Brain microvascular endothelial cell (primary cell): Measurements from ENCODE around the gene KRT8.

Source experiments
- DNase-seq: peaks from one replicate; pipeline ENCODE4 v3.0.0-alpha.2; 2020
- H3K27ac ChIP-seq: fragments of 250-450 bp; sonication (Bioruptor Pico); 2 replicates; pipeline ENCODE4 v1.5.1; 2020; ENCODE audit warnings: mild to moderate bottlenecking, moderate library complexity
- H3K27me3 ChIP-seq: fragments of 250-450 bp; sonication (Bioruptor Pico); replicated peaks from 2 replicates; pipeline ENCODE4 v1.5.1; 2020; ENCODE audit warnings: mild to moderate bottlenecking
- H3K36me3 ChIP-seq: fragments of 250-450 bp; sonication (Bioruptor Pico); replicated peaks from 2 replicates; pipeline ENCODE4 v1.5.1; 2020; ENCODE audit warnings: mild to moderate bottlenecking
- H3K4me3 ChIP-seq: 2 replicates; pipeline ENCODE4 v1.5.1; 2011; ENCODE audit warnings: low read depth, mild to moderate bottlenecking, control low read depth, low read length, moderate library complexity
- CTCF ChIP-seq: IDR thresholded peaks from 2 replicates; pipeline ENCODE4 v1.5.1; 2011; ENCODE audit warnings: low read depth, mild to moderate bottlenecking, moderate library complexity, low read length, control low read depth, inconsistent platforms; ENCODE audit errors: missing control alignments
- in situ Hi-C: cut with HindIII; loops from 2 replicates; pipeline ENCODE4 v1.10.0; 2017; ENCODE audit warnings: low sequenced_read_pairs, low pct_ligation_motif_present

The KRT8 gene

GRCh38 chr12:52877242-52877641 is 27.6 kb downstream of the KRT8 start:
- Histone ChIP-seq H3K36me3 (no peaks in the 10 kb centered on the region), H3K4me3 (no peak overlapping the region), H3K27me3 (no peaks in the 10 kb centered on the region), H3K27ac (no peak overlapping the region)
- no peak for DNase-seq
- no peak for TF ChIP-seq CTCF
- in situ Hi-C loops: no loop called here

DNA sequence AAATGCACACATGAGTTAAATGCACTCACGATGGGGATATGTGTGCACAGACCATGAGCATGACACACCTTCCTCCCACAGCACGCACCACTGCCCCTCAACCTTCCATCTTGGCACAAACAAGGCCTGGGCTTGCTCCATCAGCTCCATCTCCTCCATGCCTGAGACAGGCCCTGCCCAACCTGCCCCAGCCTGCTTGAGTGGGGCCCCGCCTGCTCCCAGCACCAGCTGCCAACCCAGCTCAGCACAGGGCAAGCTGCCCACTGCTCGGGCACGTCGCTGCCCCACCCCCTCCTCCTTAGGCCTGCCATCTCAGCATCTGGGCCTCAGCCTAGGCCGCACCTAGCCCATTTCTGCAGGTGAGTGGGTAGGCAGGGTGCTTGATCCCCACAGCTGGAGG is 28.5 kb downstream of the KRT8 start:
- Histone ChIP-seq H3K36me3 (no peaks in the 10 kb centered on the region), H3K27ac (no peak overlapping the region), H3K27me3 (no peaks in the 10 kb centered on the region), H3K4me3 (no peak overlapping the region)
- in situ Hi-C loops: no loop called here
- TF ChIP-seq CTCF: no peak
- DNase-seq: no peak

GRCh38 chr12:52874573-52875435 is 30.1 kb downstream of the KRT8 start:
- no peak for DNase-seq
- Histone ChIP-seq H3K27ac (peak overlapping the region; percentile 96), H3K36me3 (no peaks in the 10 kb centered on the region), H3K4me3 (peak overlapping the region; percentile 16), H3K27me3 (no peaks in the 10 kb centered on the region)
- TF ChIP-seq CTCF: no peak
- in situ Hi-C loops: loop anchor here (25.0 kb wide), 2 partner anchors 238 to 488 kb away; partner anchors contain the start of gene KRT84

DNA sequence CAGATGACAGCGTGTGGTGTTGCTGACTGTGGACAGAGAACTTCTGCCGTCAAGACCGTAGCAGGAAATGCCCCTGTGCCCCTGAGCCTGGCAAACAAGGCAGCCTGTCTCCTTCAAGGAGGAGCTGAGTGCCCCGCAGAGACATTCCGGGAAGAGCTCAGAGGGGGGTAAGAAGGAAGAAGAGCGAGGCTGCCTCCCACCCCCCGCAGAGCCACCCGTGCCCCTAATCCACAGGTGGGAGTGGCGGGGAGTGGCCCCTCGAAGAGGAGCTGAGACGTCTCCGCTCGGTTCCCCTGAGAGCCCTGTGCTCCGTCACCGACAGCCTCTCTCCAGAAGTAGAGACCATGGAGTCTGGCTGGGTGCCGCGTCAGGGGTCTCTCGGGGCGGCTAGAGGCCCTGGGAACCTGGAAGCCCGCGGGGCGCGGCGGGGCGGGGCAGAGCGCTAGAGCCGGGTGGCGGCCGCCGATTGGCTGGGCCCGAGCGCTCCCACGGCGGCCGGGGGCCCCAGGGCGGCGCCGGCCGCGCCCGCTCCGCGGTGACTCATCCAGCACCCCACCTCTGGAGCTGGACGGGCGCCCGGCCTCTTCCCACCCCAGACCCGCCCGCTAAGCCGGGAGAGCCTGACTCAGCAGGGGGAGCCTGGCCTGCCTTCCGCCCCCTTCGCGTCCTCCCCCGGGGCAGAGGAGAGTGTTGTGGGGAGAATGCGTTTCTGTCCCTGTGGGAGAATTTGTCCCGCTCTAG is 30.9 kb downstream of the KRT8 start:
- H3K4me3 ChIP-seq: peak overlapping the region; percentile 47
- H3K36me3 ChIP-seq: no peaks in the 10 kb centered on the region
- no peaks in the 10 kb centered on the region for H3K27me3 ChIP-seq
- in situ Hi-C loops: loop anchor here (25.0 kb wide), 2 partner anchors 237 to 487 kb away; partner anchors contain the start of gene KRT84
- peak; percentile 89 for DNase-seq
- no peak for TF ChIP-seq CTCF
- peak overlapping the region; percentile 96 for H3K27ac ChIP-seq

DNA sequence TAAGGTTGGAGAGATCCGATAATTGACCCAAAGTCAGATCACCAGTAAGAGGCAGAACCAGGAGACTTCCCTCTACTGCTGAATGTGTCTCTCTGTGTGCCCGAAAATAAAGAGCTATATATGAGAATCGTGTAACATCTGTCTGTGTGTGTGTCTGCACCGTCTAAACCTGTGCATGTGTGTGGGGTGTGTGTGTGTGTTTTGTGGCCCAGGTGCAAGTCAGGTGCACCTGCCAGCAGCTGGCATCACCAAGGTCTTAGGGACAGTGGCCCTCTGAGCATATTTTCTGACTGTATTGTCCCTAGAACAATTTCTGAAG is 31.4 kb downstream of the KRT8 start:
- DNase-seq: no peak
- Histone ChIP-seq H3K36me3 (no peaks in the 10 kb centered on the region), H3K27ac (peak overlapping the region; percentile 96), H3K27me3 (no peaks in the 10 kb centered on the region), H3K4me3 (peak overlapping the region; percentile 47)
- TF ChIP-seq CTCF: no peak
- in situ Hi-C loops: loop anchor here (25.0 kb wide), 2 partner anchors 236 to 486 kb away; partner anchors contain the start of gene KRT84
